Measurements from ENCODE around the gene GINS2.

GINS2 gene

GRCh38 chr16:85629326-85629725 is 59.4 kb downstream of the GINS2 start:
- TF ChIP-seq CTCF (IDR thresholded peaks at IDR 0.05) = no peak

DNA sequence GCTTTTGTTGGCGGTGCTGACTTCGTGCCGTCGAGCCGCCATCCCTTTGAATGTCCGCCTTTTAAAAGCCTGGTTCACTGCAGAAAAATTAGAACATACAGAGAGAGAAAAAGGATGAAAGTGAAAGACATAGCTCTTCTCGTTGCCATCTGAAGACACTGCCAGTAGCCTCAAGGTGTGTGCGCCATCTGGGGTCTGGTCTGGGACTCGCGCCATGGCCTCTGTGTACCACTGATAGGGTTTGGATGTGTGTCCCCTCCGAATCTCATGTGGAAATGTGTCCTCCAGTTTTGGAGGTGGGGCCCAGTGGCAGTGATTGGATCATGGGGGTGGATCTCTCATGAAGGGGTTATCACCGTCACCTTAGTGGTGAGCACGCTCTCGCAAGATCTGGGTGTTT is 60.1 kb downstream of the GINS2 start:
- no peak for TF ChIP-seq CTCF (IDR thresholded peaks at IDR 0.05)

GRCh38 chr16:85628265-85628556 is 60.5 kb downstream of the GINS2 start:
- no peak for TF ChIP-seq CTCF (IDR thresholded peaks at IDR 0.05)

- no peak for TF ChIP-seq CTCF (IDR thresholded peaks at IDR 0.05)
Observed at GRCh38 chr16:85627526-85628264, 61.1 kb downstream of the GINS2 start.

DNA sequence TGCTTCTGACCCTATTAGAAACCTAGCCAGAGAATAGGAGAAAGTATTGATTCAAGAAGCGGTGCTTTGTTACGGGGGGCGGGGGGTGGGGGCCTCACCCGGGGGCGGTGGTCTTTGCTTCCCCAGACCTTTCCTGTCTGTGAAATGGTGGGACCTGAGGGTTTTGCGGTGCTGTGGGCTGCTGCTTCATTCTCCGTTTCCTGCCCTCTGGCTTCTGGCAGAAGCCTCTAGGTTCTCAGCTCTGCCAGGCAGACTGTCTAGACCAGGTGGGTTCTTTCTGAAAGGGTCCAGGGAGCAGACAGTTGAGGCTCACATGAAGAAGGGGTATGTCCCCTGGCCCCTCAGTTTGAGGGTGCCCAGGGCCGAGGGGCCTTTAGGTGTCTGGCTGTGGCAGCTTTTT is 61.7 kb downstream of the GINS2 start:
- no peak for TF ChIP-seq CTCF (IDR thresholded peaks at IDR 0.05)
